H1 (cell line): ENCODE data around the gene AOPEP. TPM values are rescaled to one million over a fixed set of nuclear protein-coding genes. Genes with fewer than 3 reads are reported as not detected.

ENCODE experiments used
- CTCF ChIA-PET: fragments of 300-600 bp; sonication (Branson Sonifier 250); formaldehyde crosslinking; loops from one replicate; lab custom pipeline; 2021; ENCODE audit not compliant: partially characterized antibody; lab: Charles Lee
- POLR2A ChIA-PET: fragments of 300-600 bp; sonication (Branson Sonifier 250); formaldehyde crosslinking; loops from one replicate; lab custom pipeline; 2021; ENCODE audit warnings: inconsistent platforms; ENCODE audit not compliant: partially characterized antibody; lab: Charles Lee
- DNase-seq, 2 experiments: peaks; one replicate each; pipeline versions ENCODE4 v3.0.0 to v3.0.0-alpha.2; 2010 to 2022; ENCODE audit warnings: low spot score in 2 of 2, low read depth in 1 of 2, mixed read lengths in 1 of 2
- FAIRE-seq: peaks from 2 replicates; lab custom pipeline; 2011; peaks lifted over from hg19 to GRCh38; lab: Jason Lieb, UNC
- H2AFZ ChIP-seq: 2 replicates; pipeline ENCODE4 v1.8.1; 2012; ENCODE audit warnings: low read length, inconsistent platforms
- H2AK5ac ChIP-seq: 2 replicates; pipeline ENCODE4 v1.6.1; 2013; ENCODE audit warnings: low read depth, low read length
- H2BK120ac ChIP-seq: replicated peaks from 2 replicates; pipeline ENCODE3; 2013; ENCODE audit warnings: low read depth, low read length, inconsistent platforms
- H2BK12ac ChIP-seq: 2 replicates; pipeline ENCODE4 v1.6.1; 2013; ENCODE audit warnings: low read depth, low read length
- H2BK15ac ChIP-seq: 2 replicates; pipeline ENCODE4 v1.6.1; 2013; ENCODE audit warnings: low read length
- H2BK20ac ChIP-seq: 2 replicates; pipeline ENCODE4 v1.6.1; 2013; ENCODE audit warnings: low read length
- H2BK5ac ChIP-seq: 2 replicates; pipeline ENCODE4 v1.6.1; 2013; ENCODE audit warnings: low read depth, low read length
- H3K14ac ChIP-seq: 2 replicates; pipeline ENCODE4 v1.6.1; 2013; ENCODE audit warnings: inconsistent platforms; ENCODE audit not compliant: insufficient read length
- H3K18ac ChIP-seq: 2 replicates; pipeline ENCODE4 v1.6.1; 2013; ENCODE audit warnings: low read length; ENCODE audit errors: extremely low read depth
- H3K23ac ChIP-seq: 2 replicates; pipeline ENCODE4 v1.6.1; 2013; ENCODE audit warnings: inconsistent platforms; ENCODE audit not compliant: insufficient read length
- H3K23me2 ChIP-seq: 2 replicates; pipeline ENCODE4 v1.6.1; 2013; ENCODE audit warnings: low read depth, low read length
- H3K27ac ChIP-seq: 2 replicates; pipeline ENCODE4 v1.6.1; 2011; ENCODE audit warnings: low read depth, low read length, inconsistent platforms
- H3K27me3 ChIP-seq, 4 experiments: replicated peaks in 1 of 4; 1 replicate in 1 of 4; 2 replicates in 3 of 4; pipeline versions ENCODE4 v1.6.1 to v1.8.1; 2011 to 2013; ENCODE audit warnings: low read length in 3 of 4, mild to moderate bottlenecking in 3 of 4, inconsistent platforms in 2 of 4, mixed read lengths in 2 of 4, moderate library complexity in 1 of 4; ENCODE audit not compliant: control insufficient read depth in 3 of 4, insufficient read depth in 3 of 4; ENCODE audit errors: extremely low read depth in 1 of 4
- H3K36me3 ChIP-seq, 4 experiments: 2 replicates each; pipeline versions ENCODE4 v1.6.1 to v1.8.1; 2011 to 2013; ENCODE audit warnings: mild to moderate bottlenecking in 4 of 4, low read length in 3 of 4, moderate library complexity in 2 of 4, control low read depth in 1 of 4, inconsistent platforms in 1 of 4; ENCODE audit not compliant: insufficient read depth in 4 of 4, control insufficient read depth in 2 of 4
- H3K4ac ChIP-seq: replicated peaks from 2 replicates; pipeline ENCODE3; 2013; ENCODE audit warnings: low read length, low read depth, mixed read lengths, inconsistent platforms; ENCODE audit not compliant: insufficient read length
- H3K4me1 ChIP-seq, 4 experiments: replicated peaks in 1 of 4; 1 replicate in 1 of 4; 2 replicates in 3 of 4; pipeline versions ENCODE4 v1.6.1 to v1.8.1; 2011 to 2013; ENCODE audit warnings: low read length in 3 of 4, inconsistent platforms in 2 of 4, mixed read lengths in 1 of 4; ENCODE audit not compliant: insufficient read depth in 4 of 4, control insufficient read depth in 3 of 4
- H3K4me2 ChIP-seq, 2 experiments: 2 replicates each; pipeline versions ENCODE4 v1.6.1 to v1.8.1; 2011 to 2013; ENCODE audit warnings: low read depth in 2 of 2, low read length in 2 of 2, control low read depth in 1 of 2, inconsistent platforms in 1 of 2, mild to moderate bottlenecking in 1 of 2; ENCODE audit not compliant: insufficient read depth in 1 of 2
- H3K4me3 ChIP-seq, 4 experiments: fragments of 200-600, 300-600 bp in 1 of 4; sonication (generic), shearing (Covaris generic), sonication (Bioruptor Twin) in 1 of 4; 2 replicates each; pipeline versions ENCODE4 v1.5.1 to v1.8.1; 2011 to 2016; ENCODE audit warnings: low read length in 4 of 4, low read depth in 3 of 4, control low read depth in 2 of 4, inconsistent platforms in 2 of 4, mild to moderate bottlenecking in 2 of 4, mixed read lengths in 1 of 4, moderate library complexity in 1 of 4; ENCODE audit not compliant: insufficient read depth in 2 of 4; ENCODE audit errors: extremely low read depth in 1 of 4
- H3K56ac ChIP-seq: replicated peaks from 2 replicates; pipeline ENCODE3; 2013; ENCODE audit warnings: low read depth, mild to moderate bottlenecking, mixed read lengths, low read length, inconsistent platforms; ENCODE audit not compliant: insufficient read length
- H3K79me1 ChIP-seq: 2 replicates; pipeline ENCODE4 v1.6.1; 2013; ENCODE audit warnings: low read depth, low read length, control low read depth
- H3K79me2 ChIP-seq, 2 experiments: 2 replicates each; pipeline versions ENCODE4 v1.6.1 to v1.8.1; 2012 to 2013; ENCODE audit warnings: low read length in 2 of 2, mild to moderate bottlenecking in 2 of 2, inconsistent platforms in 1 of 2; ENCODE audit not compliant: insufficient read depth in 2 of 2, control insufficient read depth in 1 of 2
- H3K9ac ChIP-seq, 4 experiments: replicated peaks in 1 of 4; 1 replicate in 1 of 4; 2 replicates in 3 of 4; pipeline versions ENCODE4 v1.6.1 to v1.8.1; 2011 to 2013; ENCODE audit warnings: low read depth in 3 of 4, low read length in 3 of 4, control low read depth in 2 of 4, mild to moderate bottlenecking in 2 of 4, moderate library complexity in 2 of 4, inconsistent platforms in 1 of 4; ENCODE audit errors: extremely low read depth in 1 of 4
- H3K9me3 ChIP-seq, 2 experiments: 2 replicates each; pipeline versions ENCODE4 v1.6.1 to v1.8.1; 2012 to 2013; ENCODE audit warnings: mild to moderate bottlenecking in 2 of 2, moderate library complexity in 2 of 2, control low read depth in 1 of 2, inconsistent platforms in 1 of 2, low read depth in 1 of 2, low read length in 1 of 2, mixed read lengths in 1 of 2; ENCODE audit not compliant: insufficient read depth in 2 of 2
- H4K20me1 ChIP-seq, 2 experiments: replicated peaks in 1 of 2; 2 replicates each; pipeline versions ENCODE3 to v1.8.1; 2011 to 2013; ENCODE audit warnings: inconsistent platforms in 2 of 2, low read length in 2 of 2, mild to moderate bottlenecking in 1 of 2; ENCODE audit not compliant: insufficient read depth in 2 of 2, control insufficient read depth in 1 of 2
- H4K5ac ChIP-seq: 2 replicates; pipeline ENCODE4 v1.6.1; 2013; ENCODE audit warnings: low read length, low read depth, mixed read lengths, inconsistent platforms; ENCODE audit not compliant: insufficient read length
- H4K8ac ChIP-seq: 2 replicates; pipeline ENCODE4 v1.8.0; 2013; ENCODE audit warnings: mild to moderate bottlenecking, moderate library complexity, low read length, inconsistent platforms; ENCODE audit not compliant: insufficient read depth; ENCODE audit errors: extremely low read depth
- H4K91ac ChIP-seq: replicated peaks from 2 replicates; pipeline ENCODE3; 2013; ENCODE audit warnings: low read length, mixed read lengths, inconsistent platforms; ENCODE audit not compliant: insufficient read length
- EGR1 ChIP-seq: IDR thresholded peaks from 2 replicates; pipeline ENCODE4 v1.6.1; 2011; ENCODE audit warnings: low read depth, low read length, borderline replicate concordance
- RAD21 ChIP-seq, 2 experiments: IDR thresholded peaks in 1 of 2; conservative IDR thresholded peaks in 1 of 2; 2 replicates each; pipeline ENCODE4 v1.6.1; 2011; ENCODE audit warnings: low read depth in 2 of 2, low read length in 2 of 2, improper control_type of control experiment in 1 of 2, inconsistent platforms in 1 of 2, mild to moderate bottlenecking in 1 of 2, moderate library complexity in 1 of 2
- TBP ChIP-seq: IDR thresholded peaks from 2 replicates; pipeline ENCODE4 v1.6.1; 2011; ENCODE audit warnings: low read depth, low read length, improper control_type of control experiment
- WGBS, 2 experiments: shearing (Covaris generic) in 1 of 2; methylation state at CpG; one replicate each; pipeline versions ENCODE4 v1.1.6 to v1.1.7; 2013 to 2015; ENCODE audit warnings: low lambda C conversion rate in 2 of 2, mixed read lengths in 2 of 2, inconsistent platforms in 1 of 2, low coverage in 1 of 2, missing lambda C conversion rate in 1 of 2; ENCODE audit not compliant: insufficient replicate concordance in 2 of 2, insufficient coverage in 1 of 2, insufficient read length in 1 of 2; ENCODE audit errors: extremely low coverage in 1 of 2, missing lambda C conversion rate in 1 of 2; 5-methylcytosine and 5-hydroxymethylcytosine counted together
- polyA plus RNA-seq, 7 experiments: library from polyadenylated mRNA; depleted of rRNA in 3 of 7; stranded (reverse) in 5 of 7; unstranded in 2 of 7; fragments of >200 nt in 5 of 7; fragments of 200-250 nt in 2 of 7; gene quantifications; 1 replicate in 5 of 7; 2 replicates in 1 of 7; 4 replicates in 1 of 7; pipeline versions ENCODE4 v1.2.1 to v1.2.3, GENCODE V29; 2011 to 2013; ENCODE audit warnings: missing spikeins in 2 of 7, mixed read lengths in 2 of 7
- total RNA-seq: library from RNA; stranded (reverse); fragmentation: NEBNext Ultra II Directional; extraction: Animal tissue kit (Norgen Biotek cat#: 25700); gene quantifications from 2 replicates; pipeline ENCODE4 v1.2.1, GENCODE V29; 2021

AOPEP gene
- total and polyA plus RNA-seq, 2 of the 8 experiments (the other 6 are each of a cell fraction or from before 2014, with no cell fraction given) = 6.1 to 14.3 TPM

- no peak for FAIRE-seq
- Histone ChIP-seq H2BK12ac (no peak overlapping the region), H3K9ac (no peak overlapping the region), H4K20me1 (no peaks in the 10 kb centered on the region), H3K23me2 (no peaks in the 10 kb centered on the region), H3K4me1 (no peaks in the 10 kb centered on the region; a peak in 2 of 7 replicates), H2AFZ (no peak overlapping the region), H3K4ac (no peak overlapping the region), H3K27me3 (no peaks in the 10 kb centered on the region), H4K91ac (no peak overlapping the region), H2BK120ac (no peak overlapping the region), H3K79me2 (no peaks in the 10 kb centered on the region), H3K56ac (no peak overlapping the region), H3K23ac (no peak overlapping the region), H3K4me2 (no peak overlapping the region), H2AK5ac (no peak overlapping the region), H2BK20ac (no peak overlapping the region), H3K9me3 (no peaks in the 10 kb centered on the region), H4K8ac (no peak overlapping the region), H3K14ac (no peak overlapping the region), H3K27ac (no peak overlapping the region), H2BK15ac (no peak overlapping the region), H3K79me1 (no peaks in the 10 kb centered on the region), H2BK5ac (no peak overlapping the region; the same call in 1 of the 2 replicates), H3K4me3 (no peak overlapping the region), H3K18ac (no peak overlapping the region), H3K36me3 (no peaks in the 10 kb centered on the region), H4K5ac (no peak overlapping the region)
- ChIA-PET CTCF (interaction anchor here (0.7 to 1.4 kb wide), 11 partner anchors 8 to 244 kb away, joined by 3 to 6 read pairs (median 3); no protein-coding TSS in a partner anchor), POLR2A (no interaction called here)
- peak in 1 of 2 experiments; percentile 24; a peak in 1 of 4 replicates for TF ChIP-seq RAD21 (IDR thresholded peaks at IDR 0.05 in 1 of 2, conservative IDR thresholded peaks at IDR 0.05 in 1 of 2; ENCODE audit: low read depth in 2 of 2, low read length in 2 of 2)
- no peak for TF ChIP-seq EGR1
- no peak for TF ChIP-seq TBP
- 82% methylated on average over 13 of the region's 13 CpGs; no CpG with 5 or more reads in 1 of the 2 experiments for WGBS, 2 experiments
- no peak for DNase-seq
Observed at GRCh38 chr9:95025213-95026147, 299.0 kb downstream of the AOPEP start.
